ENCODE measurements around the gene IL22RA2. TPM values are rescaled to one million over a fixed set of nuclear protein-coding genes. Genes with fewer than 3 reads are reported as not detected.

The IL22RA2 gene
- polyA plus RNA-seq, 1 donor (not counting 4 experiments of a cell fraction or from before 2014, with no cell fraction given): 0.03 TPM

- Histone ChIP-seq H3K9me3 (ENCODE audit: control insufficient read depth, low read depth, low read length) (no peaks in the 10 kb centered on the region), H3K4me2 (ENCODE audit: control insufficient read depth, extremely low read depth, insufficient read depth, low read depth, low read length) (no peak overlapping the region), H3K27ac (ENCODE audit: control insufficient read depth, insufficient read depth, low read length) (no peak overlapping the region), H3K4me3 (ENCODE audit: control insufficient read depth in 2 of 3, extremely low read depth in 1 of 3, insufficient read depth in 2 of 3, low read depth in 1 of 3, low read length in 3 of 3) (no peak overlapping the region), H3K36me3 (ENCODE audit: control insufficient read depth in 2 of 2, extremely low read depth in 1 of 2, insufficient read depth in 2 of 2, low read length in 2 of 2) (no peaks in the 10 kb centered on the region), H3K9ac (ENCODE audit: control insufficient read depth, extremely low read depth, insufficient read depth, low read length) (no peak overlapping the region), H2AFZ (ENCODE audit: control insufficient read depth, low read length) (no peak overlapping the region), H3K27me3 (ENCODE audit: control insufficient read depth, extremely low read depth, insufficient read depth, low read length) (peaks cover 4% of the 10 kb centered on the region), H3K79me2 (ENCODE audit: control insufficient read depth, insufficient read depth, low read length) (no peaks in the 10 kb centered on the region), H4K20me1 (ENCODE audit: control insufficient read depth, extremely low read depth, insufficient read depth, low read length) (no peaks in the 10 kb centered on the region), H3K4me1 (ENCODE audit: control insufficient read depth, extremely low read depth, insufficient read depth, low read length) (no peaks in the 10 kb centered on the region), H3K9me1 (ENCODE audit: control insufficient read depth, extremely low read depth, insufficient read depth, low read length) (no peaks in the 10 kb centered on the region)
- TF ChIP-seq EZH2 (IDR thresholded peaks at IDR 0.05; ENCODE audit: low read length) (no peak), CTCF (optimal IDR thresholded peaks at IDR 0.05 in 1 of 3, IDR thresholded peaks at IDR 0.05 in 1 of 3, conservative IDR thresholded peaks at IDR 0.05 in 1 of 3; ENCODE audit: extremely low read depth in 1 of 3, insufficient read depth in 2 of 3, low read length in 3 of 3) (no peak)
- dilution Hi-C loops (cut with MboI; ENCODE audit: extremely low pct_ligation_motif_present, low sequenced_read_pairs): no loop called here
- no peak for FAIRE-seq
- no peak for DNase-seq (ENCODE audit: low read depth, low spot score)
Observed at GRCh38 chr6:137134483-137134882, 39.0 kb downstream of the IL22RA2 start.

GRCh38 chr6:137133122-137133521 lies 40.3 kb downstream of the IL22RA2 start:
- H3K27me3 ChIP-seq (ENCODE audit: control insufficient read depth, extremely low read depth, insufficient read depth, low read length): peaks cover 4% of the 10 kb centered on the region
- no peak overlapping the region for H3K9ac ChIP-seq (ENCODE audit: control insufficient read depth, extremely low read depth, insufficient read depth, low read length)
- no peak overlapping the region for H3K4me2 ChIP-seq (ENCODE audit: control insufficient read depth, extremely low read depth, insufficient read depth, low read depth, low read length)
- H3K4me3 ChIP-seq (ENCODE audit: control insufficient read depth in 2 of 3, extremely low read depth in 1 of 3, insufficient read depth in 2 of 3, low read depth in 1 of 3, low read length in 3 of 3): no peak overlapping the region
- TF ChIP-seq EZH2 (IDR thresholded peaks at IDR 0.05; ENCODE audit: low read length) (no peak), CTCF (optimal IDR thresholded peaks at IDR 0.05 in 1 of 3, IDR thresholded peaks at IDR 0.05 in 1 of 3, conservative IDR thresholded peaks at IDR 0.05 in 1 of 3; ENCODE audit: extremely low read depth in 1 of 3, insufficient read depth in 2 of 3, low read length in 3 of 3) (peak in 2 of 3 experiments; percentile 30 to 64)
- no peaks in the 10 kb centered on the region for H3K4me1 ChIP-seq (ENCODE audit: control insufficient read depth, extremely low read depth, insufficient read depth, low read length)
- FAIRE-seq: no peak
- H3K9me1 ChIP-seq (ENCODE audit: control insufficient read depth, extremely low read depth, insufficient read depth, low read length): no peaks in the 10 kb centered on the region
- no peaks in the 10 kb centered on the region for H3K9me3 ChIP-seq (ENCODE audit: control insufficient read depth, low read depth, low read length)
- H3K79me2 ChIP-seq (ENCODE audit: control insufficient read depth, insufficient read depth, low read length): no peaks in the 10 kb centered on the region
- DNase-seq (ENCODE audit: low read depth, low spot score): no peak
- H4K20me1 ChIP-seq (ENCODE audit: control insufficient read depth, extremely low read depth, insufficient read depth, low read length): no peaks in the 10 kb centered on the region
- dilution Hi-C loops (cut with MboI; ENCODE audit: extremely low pct_ligation_motif_present, low sequenced_read_pairs): no loop called here
- no peak overlapping the region for H3K27ac ChIP-seq (ENCODE audit: control insufficient read depth, insufficient read depth, low read length)
- H3K36me3 ChIP-seq (ENCODE audit: control insufficient read depth in 2 of 2, extremely low read depth in 1 of 2, insufficient read depth in 2 of 2, low read length in 2 of 2): no peaks in the 10 kb centered on the region
- no peak overlapping the region for H2AFZ ChIP-seq (ENCODE audit: control insufficient read depth, low read length)
